Activated naive CD8-positive, alpha-beta T cell treated with anti-CD3 and anti-CD28 coated beads, Interleukin-2, amount 10 ng/mL, durations not matched to agents 7 days and 5 days (primary cell): ENCODE measurements around the gene SSTR5. TPM values are rescaled to one million over a fixed set of nuclear protein-coding genes. Genes with fewer than 3 reads are reported as not detected.

ENCODE experiments used
- ATAC-seq: fragments of 150-1000 bp; cut with Tn5 transposase; one replicate; pipeline ENCODE4 v1.10.0; 2021; ENCODE audit warnings: low read depth, moderate library complexity
- POLR2A ChIA-PET: fragments of 350-600 bp; sonication (Branson Sonifier 250); formaldehyde crosslinking; loops from one replicate; lab custom pipeline; 2021; ENCODE audit warnings: antibody characterized with exemption; lab: Charles Lee
- DNase-seq: peaks from one replicate; pipeline ENCODE4 v3.0.0; 2021
- H3K27ac Mint-ChIP-seq: one replicate; pipeline ENCODE4 v1.8.0; 2022; ENCODE audit warnings: mild to moderate bottlenecking, mixed read lengths
- H3K27me3 Mint-ChIP-seq: one replicate; pipeline ENCODE4 v1.8.0; 2022; ENCODE audit warnings: mild to moderate bottlenecking, moderate library complexity, mixed read lengths
- H3K36me3 Mint-ChIP-seq: one replicate; pipeline ENCODE4 v1.8.0; 2021; ENCODE audit warnings: mild to moderate bottlenecking, mixed read lengths
- H3K4me1 Mint-ChIP-seq: one replicate; pipeline ENCODE4 v1.8.0; 2021; ENCODE audit warnings: mixed read lengths
- H3K4me3 Mint-ChIP-seq: one replicate; pipeline ENCODE4 v1.8.0; 2022; ENCODE audit warnings: mild to moderate bottlenecking, moderate library complexity, mixed read lengths
- H3K9me3 Mint-ChIP-seq: one replicate; pipeline ENCODE4 v1.8.0; 2021; ENCODE audit warnings: mixed read lengths
- total RNA-seq, 2 experiments: library from RNA; stranded (reverse); gene quantifications; one replicate each; pipeline ENCODE4 v1.2.3, GENCODE V29; 2021

SSTR5 gene
- total RNA-seq, 2 experiments from 2014 or later: not detected

GRCh38 chr16:1034230-1035065, 38.1 kb upstream of the SSTR5 start:
- no peaks in the 10 kb centered on the region for H3K4me1 Mint-ChIP-seq
- POLR2A ChIA-PET: no interaction called here
- H3K27me3 Mint-ChIP-seq: peaks cover 4% of the 10 kb centered on the region
- H3K4me3 Mint-ChIP-seq: no peak overlapping the region
- no peak for DNase-seq
- H3K9me3 Mint-ChIP-seq: no peaks in the 10 kb centered on the region
- H3K36me3 Mint-ChIP-seq: no peaks in the 10 kb centered on the region
- ATAC-seq: no peak
- no peak overlapping the region for H3K27ac Mint-ChIP-seq

- Mint-ChIP-seq H3K27ac (no peak overlapping the region), H3K27me3 (peaks cover 2% of the 10 kb centered on the region), H3K36me3 (no peaks in the 10 kb centered on the region), H3K4me3 (no peak overlapping the region), H3K9me3 (no peaks in the 10 kb centered on the region), H3K4me1 (no peaks in the 10 kb centered on the region)
- POLR2A ChIA-PET: no interaction called here
- no peak for ATAC-seq
- DNase-seq: no peak
Measured at GRCh38 chr16:1035066-1035415, 37.5 kb upstream of the SSTR5 start.

GRCh38 chr16:1036166-1036565, 36.4 kb upstream of the SSTR5 start:
- Mint-ChIP-seq H3K36me3 (no peaks in the 10 kb centered on the region), H3K9me3 (no peaks in the 10 kb centered on the region), H3K27ac (no peak overlapping the region), H3K27me3 (peaks cover 2% of the 10 kb centered on the region), H3K4me3 (no peak overlapping the region), H3K4me1 (no peaks in the 10 kb centered on the region)
- DNase-seq (no peak), ATAC-seq (no peak)
- POLR2A ChIA-PET: no interaction called here

- no peak for ATAC-seq
Measured at GRCh38 chr16:1036726-1037393, 35.7 kb upstream of the SSTR5 start.

GRCh38 chr16:1037394-1038257, 34.9 kb upstream of the SSTR5 start:
- H3K4me3 Mint-ChIP-seq: no peak overlapping the region
- no peak for ATAC-seq
- POLR2A ChIA-PET: no interaction called here

More at GRCh38 chr16:1036726-1037393, 35.7 kb upstream of the SSTR5 start:
- POLR2A ChIA-PET: no interaction called here
- H3K4me1 Mint-ChIP-seq: no peaks in the 10 kb centered on the region
- peaks cover 2% of the 10 kb centered on the region for H3K27me3 Mint-ChIP-seq
- H3K36me3 Mint-ChIP-seq: no peaks in the 10 kb centered on the region
- H3K27ac Mint-ChIP-seq: no peak overlapping the region
- no peaks in the 10 kb centered on the region for H3K9me3 Mint-ChIP-seq
- no peak overlapping the region for H3K4me3 Mint-ChIP-seq
- no peak for DNase-seq

GRCh38 chr16:1038932-1039331, 33.6 kb upstream of the SSTR5 start:
- POLR2A ChIA-PET: no interaction called here
- Mint-ChIP-seq H3K27ac (no peak overlapping the region), H3K9me3 (no peaks in the 10 kb centered on the region), H3K27me3 (peaks cover 2% of the 10 kb centered on the region), H3K4me1 (no peaks in the 10 kb centered on the region), H3K4me3 (no peak overlapping the region), H3K36me3 (no peaks in the 10 kb centered on the region)
- DNase-seq (no peak), ATAC-seq (no peak)

More at GRCh38 chr16:1037394-1038257, 34.9 kb upstream of the SSTR5 start:
- no peak overlapping the region for H3K27ac Mint-ChIP-seq
- H3K27me3 Mint-ChIP-seq: peaks cover 2% of the 10 kb centered on the region
- no peaks in the 10 kb centered on the region for H3K36me3 Mint-ChIP-seq
- no peaks in the 10 kb centered on the region for H3K9me3 Mint-ChIP-seq
- no peak for DNase-seq
- H3K4me1 Mint-ChIP-seq: no peaks in the 10 kb centered on the region

GRCh38 chr16:1039762-1040161, 32.8 kb upstream of the SSTR5 start:
- Mint-ChIP-seq H3K4me1 (no peaks in the 10 kb centered on the region), H3K27me3 (peaks cover 2% of the 10 kb centered on the region), H3K9me3 (no peaks in the 10 kb centered on the region), H3K4me3 (no peak overlapping the region), H3K27ac (no peak overlapping the region), H3K36me3 (no peaks in the 10 kb centered on the region)
- DNase-seq (no peak), ATAC-seq (no peak)
- POLR2A ChIA-PET: interaction anchor here (0.7 kb wide), 1 partner anchor 69 kb away, joined by 3 read pairs; the partner anchor contains the start of gene LMF1

GRCh38 chr16:1040346-1040745, 32.2 kb upstream of the SSTR5 start:
- ATAC-seq: no peak
- Mint-ChIP-seq H3K27ac (no peak overlapping the region), H3K9me3 (no peaks in the 10 kb centered on the region), H3K4me1 (no peaks in the 10 kb centered on the region), H3K4me3 (no peak overlapping the region), H3K36me3 (no peaks in the 10 kb centered on the region), H3K27me3 (peaks cover 2% of the 10 kb centered on the region)
- DNase-seq: no peak
- POLR2A ChIA-PET: no interaction called here

- H3K9me3 Mint-ChIP-seq: no peaks in the 10 kb centered on the region
- no peaks in the 10 kb centered on the region for H3K4me1 Mint-ChIP-seq
- no peak overlapping the region for H3K27ac Mint-ChIP-seq
- ATAC-seq: no peak
- H3K4me3 Mint-ChIP-seq: no peak overlapping the region
- H3K36me3 Mint-ChIP-seq: no peaks in the 10 kb centered on the region
- no peak for DNase-seq
- H3K27me3 Mint-ChIP-seq: peaks cover 2% of the 10 kb centered on the region
- POLR2A ChIA-PET: no interaction called here
Measured at GRCh38 chr16:1042049-1042744, 30.4 kb upstream of the SSTR5 start.

GRCh38 chr16:1042866-1043265, 29.7 kb upstream of the SSTR5 start:
- POLR2A ChIA-PET: no interaction called here
- ATAC-seq (no peak), DNase-seq (no peak)
- no peaks in the 10 kb centered on the region for H3K9me3 Mint-ChIP-seq
- no peaks in the 10 kb centered on the region for H3K4me1 Mint-ChIP-seq
- no peak overlapping the region for H3K27ac Mint-ChIP-seq
- no peak overlapping the region for H3K4me3 Mint-ChIP-seq
- no peaks in the 10 kb centered on the region for H3K36me3 Mint-ChIP-seq
- H3K27me3 Mint-ChIP-seq: peaks cover 2% of the 10 kb centered on the region

GRCh38 chr16:1043881-1044451, 28.6 kb upstream of the SSTR5 start:
- Mint-ChIP-seq H3K27me3 (no peaks in the 10 kb centered on the region), H3K27ac (no peak overlapping the region), H3K36me3 (no peaks in the 10 kb centered on the region), H3K4me3 (no peak overlapping the region), H3K4me1 (no peaks in the 10 kb centered on the region), H3K9me3 (no peaks in the 10 kb centered on the region)
- DNase-seq (no peak), ATAC-seq (no peak)
- POLR2A ChIA-PET: no interaction called here

GRCh38 chr16:1044460-1045309, 27.9 kb upstream of the SSTR5 start:
- H3K36me3 Mint-ChIP-seq: no peaks in the 10 kb centered on the region
- POLR2A ChIA-PET: no interaction called here

More at GRCh38 chr16:1044460-1045309, 27.9 kb upstream of the SSTR5 start:
- Mint-ChIP-seq H3K4me3 (no peak overlapping the region), H3K4me1 (no peaks in the 10 kb centered on the region), H3K27ac (no peak overlapping the region), H3K27me3 (no peaks in the 10 kb centered on the region), H3K9me3 (no peaks in the 10 kb centered on the region)
- ATAC-seq: no peak
- DNase-seq: no peak
